ENCODE measurements around the gene KRTAP10-3.

KRTAP10-3 gene

DNA sequence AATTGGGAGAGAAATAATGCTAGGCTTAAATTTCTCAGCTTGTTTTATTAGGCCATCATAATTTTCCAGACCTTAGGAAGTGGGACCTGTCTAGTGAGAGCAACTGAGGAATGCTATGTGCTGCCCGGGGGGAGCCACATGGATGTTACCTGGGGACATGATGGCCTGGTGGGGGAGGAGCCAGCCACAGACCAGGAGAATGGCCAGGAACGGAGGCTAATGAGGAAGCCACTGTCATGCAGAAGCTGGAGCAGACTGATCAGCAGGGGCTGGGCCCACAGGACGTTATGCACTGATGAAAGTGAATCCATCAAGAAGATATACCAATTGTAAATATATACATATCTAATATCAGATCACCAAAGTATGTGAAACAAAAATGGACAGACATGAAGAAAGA, 14.0 kb downstream of the KRTAP10-3 start:
- DNase-seq, result no peak

DNA sequence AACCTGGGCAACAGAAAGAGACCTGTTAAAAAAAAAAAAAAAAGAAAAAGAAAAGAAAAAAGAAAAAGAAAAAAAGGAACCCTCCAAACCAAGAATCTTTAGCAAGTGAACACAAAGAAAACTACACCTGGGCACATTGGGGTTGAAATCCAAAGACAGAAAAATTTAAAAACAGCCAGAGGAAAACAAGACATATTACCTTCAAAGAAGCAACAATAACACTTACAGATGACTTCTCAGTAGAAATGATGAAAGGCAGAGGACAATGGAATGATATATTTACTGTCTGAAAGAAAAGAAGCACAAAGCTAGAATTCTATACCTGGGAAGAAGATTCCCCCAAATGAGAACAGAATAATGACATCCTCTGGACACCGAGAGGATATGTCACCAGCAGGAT, 15.9 kb downstream of the KRTAP10-3 start:
- DNase-seq, result no peak

DNA sequence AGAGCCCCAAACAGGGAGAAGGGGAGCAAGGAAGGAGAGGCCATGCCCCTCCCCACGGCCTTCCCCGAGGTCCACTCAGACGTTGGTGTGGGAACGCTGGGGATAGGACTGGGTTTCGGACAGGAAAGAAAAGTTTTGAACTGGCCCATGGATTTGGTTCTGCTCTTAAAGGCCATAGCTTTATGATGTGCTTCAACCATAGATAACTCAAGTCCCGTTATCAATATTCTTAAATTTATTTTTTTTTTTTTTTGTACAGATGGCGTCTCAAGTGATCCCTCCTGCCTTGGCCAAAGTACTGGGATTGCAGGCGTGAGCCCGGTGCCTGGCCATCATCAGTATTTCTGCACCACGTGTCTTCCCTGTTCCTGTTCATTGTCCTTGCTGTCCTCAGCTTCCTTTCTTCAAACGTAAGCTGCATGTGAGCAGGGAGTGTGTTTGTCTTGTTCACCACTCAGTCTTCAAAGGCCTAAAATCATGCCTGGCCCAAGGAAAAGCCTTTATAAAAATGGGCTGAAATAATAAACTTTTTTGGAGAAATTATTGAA, 17.8 kb downstream of the KRTAP10-3 start:
- no peak for DNase-seq

DNA sequence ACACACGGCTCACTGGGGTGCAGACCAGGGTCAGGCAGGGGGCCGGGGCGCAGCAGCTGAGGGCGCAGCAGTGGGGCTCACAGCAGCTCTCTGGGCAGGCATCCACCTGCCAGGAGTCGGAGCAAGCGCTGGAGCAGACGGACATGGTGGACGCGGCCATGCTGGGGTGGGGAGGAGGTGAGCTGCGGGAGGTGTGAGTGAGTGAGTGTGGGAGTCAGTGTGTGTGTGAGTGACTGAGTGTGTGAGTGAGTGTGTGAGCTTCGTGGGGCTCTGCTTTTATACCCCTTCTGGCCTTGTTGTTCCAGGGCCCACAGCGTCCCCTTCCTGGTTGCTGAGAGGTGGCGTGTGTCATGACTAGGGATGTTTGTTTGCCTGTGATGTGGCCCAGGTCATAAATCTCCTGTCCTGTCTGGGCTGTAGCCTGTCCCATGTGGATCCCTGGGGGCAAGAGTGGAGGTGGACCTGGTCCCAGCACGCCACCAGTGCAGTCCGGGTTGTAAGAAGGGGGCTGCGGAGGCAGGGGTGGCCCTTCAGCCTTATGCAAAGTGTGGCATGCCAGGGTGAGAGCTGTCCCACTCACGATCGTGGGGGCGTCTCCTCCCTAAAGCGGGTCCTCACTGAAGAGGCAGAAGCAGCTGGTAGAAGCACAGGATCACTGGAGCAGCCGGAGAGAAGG, 18.5 kb downstream of the KRTAP10-3 start, which contains the start of gene KRTAP10-1:
Gene KRTAP10-1 (minus strand): TSS at position 205 of the 676 bp plus-strand sequence. CDS start 45 bp downstream, at position 160.
- DNase-seq, result no peak

DNA sequence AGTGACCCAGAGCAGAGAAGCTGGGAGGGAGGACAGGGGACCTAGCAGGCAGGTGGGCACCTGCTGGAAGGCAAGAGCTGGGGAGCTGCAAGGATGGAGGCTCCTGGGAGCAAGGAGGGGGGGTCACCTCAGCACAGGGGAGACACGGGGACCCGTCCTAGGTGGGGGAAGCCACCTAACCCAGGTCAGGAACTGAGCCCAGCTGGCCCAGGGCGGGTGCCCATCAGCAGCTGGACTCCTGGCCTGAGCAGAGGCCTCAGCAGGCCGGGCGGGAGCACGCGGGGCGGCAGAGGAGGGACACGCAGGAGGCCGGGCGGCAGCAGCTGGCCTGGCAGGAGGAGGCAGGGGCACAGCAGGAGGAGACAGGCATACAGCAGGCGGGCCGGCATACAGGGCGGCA, 19.5 kb downstream of the KRTAP10-3 start:
- DNase-seq, result no peak

DNA sequence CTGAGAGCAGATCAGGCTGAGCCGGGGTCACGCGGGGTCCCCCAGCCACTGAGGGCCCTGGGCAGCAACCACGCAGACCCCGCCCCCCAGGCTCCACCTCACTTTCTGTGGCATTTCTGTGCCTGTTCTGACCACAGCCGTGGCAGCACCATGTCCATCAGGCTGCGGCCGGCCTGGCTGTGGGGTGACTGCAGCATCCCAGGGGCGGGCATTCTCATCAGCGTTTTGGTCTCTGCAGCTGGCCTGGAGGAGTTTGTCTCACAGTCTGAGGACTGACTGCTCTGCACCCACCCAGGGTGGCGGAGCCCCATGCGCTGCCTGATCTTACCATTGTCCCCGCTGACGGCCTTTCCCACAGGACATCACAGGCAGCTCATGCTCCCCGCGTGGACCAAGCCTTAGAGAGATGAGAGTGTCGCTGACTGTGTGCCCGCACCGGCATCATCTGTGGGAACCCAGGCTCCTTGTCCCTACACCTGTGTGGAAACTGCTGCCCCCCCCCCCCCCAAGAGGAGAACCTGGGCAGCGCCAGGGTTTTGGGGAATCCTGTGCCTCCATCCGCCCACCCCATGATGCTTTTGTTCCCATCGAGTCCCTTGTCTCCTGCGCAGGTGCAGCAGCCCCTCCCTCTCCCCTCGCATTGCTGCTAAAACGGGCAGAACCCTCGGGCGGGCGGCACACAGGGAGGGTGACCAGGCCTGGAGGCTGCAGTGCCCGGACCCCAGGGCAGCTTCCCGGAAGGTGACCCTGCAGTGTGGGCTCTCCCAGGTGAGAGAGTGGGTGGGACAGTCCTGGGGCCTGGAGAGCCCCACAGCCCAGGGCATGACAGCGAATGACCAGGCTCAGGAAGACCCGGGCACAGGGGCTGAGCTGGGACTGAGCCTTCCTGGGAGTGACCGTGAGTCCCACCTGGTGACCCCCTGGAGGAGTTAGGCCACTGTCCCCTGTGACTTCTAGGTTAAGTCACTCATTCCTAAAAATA, 20.4 kb downstream of the KRTAP10-3 start:
- no peak for DNase-seq

DNA sequence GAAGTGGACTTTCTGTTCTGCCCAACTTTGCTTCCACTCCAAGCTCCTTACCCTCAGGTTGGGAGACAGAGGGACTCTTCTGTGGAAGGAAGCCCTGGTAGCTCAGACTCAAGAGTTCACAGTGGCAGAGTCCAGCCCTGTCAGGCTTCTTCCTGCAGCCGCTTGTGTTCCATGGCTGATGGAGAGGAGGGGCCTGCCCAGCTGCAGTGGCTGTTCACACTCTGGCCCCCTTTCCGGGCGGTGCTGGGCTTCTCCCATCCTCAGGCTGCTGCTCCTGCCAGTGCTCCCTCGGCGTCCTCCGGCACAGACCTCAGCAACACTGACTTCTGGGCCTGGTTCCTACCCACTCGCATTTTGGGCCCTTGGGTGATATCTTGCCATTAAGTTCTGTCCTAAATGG, 22.6 kb downstream of the KRTAP10-3 start:
- no peak for DNase-seq

DNA sequence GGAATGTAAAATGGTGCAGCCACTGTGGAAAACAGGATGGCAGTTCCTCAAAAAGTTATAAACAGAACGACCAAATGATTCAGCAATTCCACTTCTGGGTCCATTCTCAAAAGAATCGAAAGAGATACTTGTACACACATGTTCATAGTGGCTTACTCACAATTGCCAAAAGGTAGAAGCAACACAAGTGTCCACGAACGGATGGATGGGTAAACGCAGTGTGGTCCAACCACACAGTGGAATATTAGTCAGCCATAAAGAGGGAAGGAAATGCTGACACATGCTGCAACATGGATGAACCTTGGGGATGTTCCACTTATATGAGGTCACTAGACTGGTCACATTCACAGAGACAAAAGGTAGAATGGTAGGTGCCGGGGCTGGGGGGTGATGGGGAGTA, 23.9 kb downstream of the KRTAP10-3 start:
- DNase-seq, result no peak

DNA sequence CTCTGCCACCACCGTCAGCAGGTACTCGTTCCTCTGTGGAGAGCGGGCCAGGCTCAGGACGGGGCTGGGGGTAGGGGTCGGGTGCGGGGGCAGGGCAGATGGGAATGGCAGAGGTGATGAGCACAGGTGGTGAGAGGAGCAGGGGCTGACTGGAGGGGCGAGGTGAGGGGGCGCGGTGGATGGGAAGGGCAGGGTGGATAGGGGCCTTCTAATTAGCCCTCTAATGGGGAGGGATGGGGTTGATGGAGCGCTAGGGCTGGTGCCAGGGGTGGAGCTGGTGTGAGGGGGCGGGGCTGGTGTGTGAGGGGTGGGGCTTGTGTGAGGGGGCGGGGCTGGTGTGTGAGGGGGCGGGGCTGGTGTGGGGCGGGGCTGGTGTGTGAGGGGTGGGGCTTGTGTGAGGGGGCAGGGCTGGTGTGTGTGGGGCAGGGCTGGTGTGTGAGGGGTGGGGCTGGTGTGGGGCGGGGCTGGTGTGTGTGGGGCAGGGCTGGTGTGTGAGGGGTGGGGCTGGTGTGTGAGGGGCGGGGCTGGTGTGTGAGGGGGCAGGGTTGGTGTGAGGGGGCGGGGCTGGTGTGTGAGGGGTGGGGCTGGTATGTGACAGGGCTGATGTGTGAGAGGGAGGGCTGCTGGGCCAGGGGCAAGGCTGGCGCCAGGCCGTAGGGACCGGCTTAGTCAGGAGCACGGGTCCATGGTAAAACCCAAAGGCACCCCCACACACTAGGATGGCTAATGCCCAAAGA, 24.5 kb downstream of the KRTAP10-3 start:
- DNase-seq, result no peak

DNA sequence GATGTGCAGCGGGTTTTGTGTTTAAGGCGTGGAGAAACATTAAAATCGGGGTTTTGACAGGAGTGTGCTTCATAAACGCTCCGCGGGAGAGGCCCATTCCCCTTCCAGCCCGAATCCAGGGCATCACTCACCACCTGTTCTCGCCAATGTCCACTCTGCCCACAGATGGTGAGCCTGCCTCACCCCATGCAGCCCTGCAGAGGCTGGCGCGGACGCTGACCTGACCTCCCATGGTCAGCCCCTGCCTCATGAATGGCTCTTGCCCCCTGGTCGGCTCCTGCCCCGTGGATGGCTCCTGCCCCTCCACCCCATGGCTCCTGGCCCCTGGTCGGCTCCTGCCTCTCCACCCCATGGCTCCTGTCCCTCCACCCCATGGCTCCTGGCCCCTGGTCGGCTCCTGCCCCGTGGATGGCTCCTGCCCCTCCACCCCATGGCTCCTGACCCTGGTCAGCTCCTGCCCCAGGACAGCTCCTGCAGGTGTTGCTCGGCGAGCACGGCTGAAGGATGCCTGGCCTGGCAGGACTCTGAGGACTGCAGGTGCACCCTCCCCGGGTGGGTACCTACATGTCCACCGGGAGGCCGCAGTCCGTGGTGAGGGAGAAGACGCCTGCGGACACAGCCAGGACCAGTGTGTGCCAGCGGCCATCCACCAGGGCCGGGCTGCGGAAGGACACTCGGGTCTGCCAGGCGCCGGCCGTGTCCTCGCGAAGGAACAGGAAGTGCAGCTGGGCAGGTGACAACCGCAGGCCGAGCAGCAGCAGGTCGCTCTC, 25.3 kb downstream of the KRTAP10-3 start:
- no peak for DNase-seq

DNA sequence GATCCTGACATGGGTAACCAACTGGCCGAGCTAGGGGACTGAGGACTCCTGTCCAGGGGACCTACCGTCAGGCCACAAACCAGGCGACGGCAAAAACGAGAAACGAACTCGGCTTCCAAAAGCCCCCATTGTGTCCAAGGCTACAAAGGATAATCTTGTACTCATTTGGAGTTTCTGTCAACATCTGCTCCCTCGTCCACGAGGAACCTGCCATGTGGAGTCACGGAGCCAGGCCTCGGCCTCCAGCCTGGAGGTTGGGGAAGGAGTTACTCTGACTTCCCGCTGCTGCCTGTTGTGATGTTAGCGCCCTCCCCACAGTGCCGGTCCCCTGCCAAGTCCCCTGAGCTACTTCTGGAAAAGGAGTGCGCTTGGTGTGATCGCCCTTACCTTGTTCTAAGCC, 25.9 kb downstream of the KRTAP10-3 start:
- no peak for DNase-seq

DNA sequence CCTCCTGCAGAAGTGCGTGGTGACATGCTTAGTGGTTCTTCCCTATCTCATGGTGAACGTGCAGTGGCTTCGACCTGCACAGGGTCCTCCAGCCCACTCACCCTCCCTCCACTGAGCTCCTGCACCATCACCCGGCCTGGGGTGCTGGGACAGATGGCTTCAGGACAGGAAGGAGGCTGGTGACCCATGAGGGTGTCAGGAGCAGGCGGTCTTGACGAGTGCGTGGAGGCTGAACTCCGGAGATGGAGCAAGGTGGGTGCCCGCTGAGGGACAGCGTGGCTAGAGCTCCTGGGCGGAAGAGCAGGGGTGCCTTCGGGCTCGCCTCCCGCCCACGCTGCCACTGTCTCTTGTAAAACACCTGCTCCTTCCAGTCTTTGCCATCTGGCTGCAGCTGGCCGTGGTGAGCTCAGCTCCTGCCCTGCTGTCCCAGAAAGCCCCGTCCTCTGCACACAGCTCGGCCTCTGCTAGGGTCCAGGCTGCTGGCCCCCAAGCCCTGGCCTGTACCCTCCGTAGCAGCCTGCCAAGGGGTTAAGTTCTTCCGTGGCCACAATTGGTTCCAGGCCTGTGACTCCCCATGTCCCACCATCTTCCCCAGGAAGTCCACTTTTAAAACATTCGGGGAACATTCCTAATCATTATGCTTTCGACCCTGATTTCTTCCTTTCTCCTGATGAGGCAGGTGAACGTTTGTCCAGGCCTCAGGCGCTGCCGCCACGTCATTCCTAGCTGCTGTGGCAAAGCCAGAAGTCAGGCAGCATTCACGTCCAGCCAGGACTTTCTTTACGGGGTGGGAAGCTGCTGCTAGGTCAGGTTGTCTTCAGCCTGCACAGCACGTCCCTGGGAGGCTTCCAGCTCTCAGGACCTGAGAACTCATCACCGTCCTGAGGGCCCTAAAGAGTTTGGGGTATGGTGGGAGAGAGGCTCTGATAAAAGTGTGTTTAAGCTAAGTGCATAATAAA, 26.7 kb downstream of the KRTAP10-3 start:
- DNase-seq, result no peak

DNA sequence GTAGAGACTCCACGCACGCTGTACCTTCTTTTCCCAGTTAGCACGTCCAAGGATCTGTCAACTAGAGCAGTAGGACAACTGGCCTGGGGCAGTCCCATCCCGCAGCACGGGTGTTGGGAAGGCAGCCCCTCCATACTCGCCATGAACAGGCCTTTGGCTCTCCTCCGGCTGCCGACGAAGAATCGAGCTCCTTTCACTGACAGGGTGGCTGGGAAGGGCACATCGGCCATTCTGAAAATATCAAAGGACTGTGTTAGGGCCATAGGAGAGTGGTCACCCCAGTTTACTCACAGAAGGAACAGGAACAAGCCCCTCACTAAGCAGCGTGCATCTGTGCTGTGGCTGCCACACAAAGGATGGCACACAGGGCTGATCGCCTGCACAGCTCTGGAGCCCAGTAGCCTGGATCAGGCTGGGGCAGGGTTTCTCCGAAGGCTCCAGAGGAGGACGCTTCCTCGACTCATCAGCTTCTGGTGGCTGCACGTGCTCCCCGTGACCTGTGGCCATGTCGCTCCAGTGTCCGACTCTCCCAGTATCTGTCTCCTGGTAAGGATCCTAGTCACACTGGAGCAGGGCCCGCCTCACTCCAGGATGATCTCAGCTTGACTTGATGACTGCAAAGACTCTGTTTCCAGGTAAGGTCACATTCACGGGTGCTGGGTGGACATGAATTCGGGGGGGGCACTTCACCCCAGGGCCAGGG, 27.5 kb downstream of the KRTAP10-3 start:
- no peak for DNase-seq

DNA sequence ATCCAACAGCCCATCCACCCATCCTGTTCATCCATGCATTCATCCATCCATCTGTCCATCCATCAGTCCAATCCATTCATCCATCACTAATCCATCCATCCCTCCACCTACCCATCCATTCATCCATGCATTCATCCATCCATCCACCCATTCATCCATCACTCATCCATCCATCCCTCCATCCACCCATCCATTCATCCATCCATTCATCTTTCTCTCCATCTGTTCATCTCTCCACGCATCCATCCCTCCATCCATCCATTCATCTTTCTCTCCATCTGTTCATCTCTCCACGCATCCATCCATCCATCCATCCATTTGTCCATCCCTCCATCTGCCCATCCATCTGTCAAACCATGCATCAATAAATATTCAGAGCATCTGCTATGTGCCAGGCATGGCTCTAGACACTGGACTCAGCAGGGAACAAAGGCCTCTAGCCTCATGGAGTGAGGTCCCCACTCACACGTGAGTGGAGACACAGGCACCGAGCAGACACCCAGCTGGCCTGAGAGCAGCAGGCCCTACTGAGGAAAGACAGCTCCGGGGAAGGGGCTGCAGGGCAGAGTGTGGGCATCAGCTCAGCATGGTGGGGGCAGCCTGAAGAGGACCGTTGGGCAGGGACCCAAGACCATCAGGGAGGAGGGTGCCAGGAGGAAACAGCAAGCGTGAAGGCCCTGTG, 28.2 kb downstream of the KRTAP10-3 start:
- DNase-seq, result no peak

DNA sequence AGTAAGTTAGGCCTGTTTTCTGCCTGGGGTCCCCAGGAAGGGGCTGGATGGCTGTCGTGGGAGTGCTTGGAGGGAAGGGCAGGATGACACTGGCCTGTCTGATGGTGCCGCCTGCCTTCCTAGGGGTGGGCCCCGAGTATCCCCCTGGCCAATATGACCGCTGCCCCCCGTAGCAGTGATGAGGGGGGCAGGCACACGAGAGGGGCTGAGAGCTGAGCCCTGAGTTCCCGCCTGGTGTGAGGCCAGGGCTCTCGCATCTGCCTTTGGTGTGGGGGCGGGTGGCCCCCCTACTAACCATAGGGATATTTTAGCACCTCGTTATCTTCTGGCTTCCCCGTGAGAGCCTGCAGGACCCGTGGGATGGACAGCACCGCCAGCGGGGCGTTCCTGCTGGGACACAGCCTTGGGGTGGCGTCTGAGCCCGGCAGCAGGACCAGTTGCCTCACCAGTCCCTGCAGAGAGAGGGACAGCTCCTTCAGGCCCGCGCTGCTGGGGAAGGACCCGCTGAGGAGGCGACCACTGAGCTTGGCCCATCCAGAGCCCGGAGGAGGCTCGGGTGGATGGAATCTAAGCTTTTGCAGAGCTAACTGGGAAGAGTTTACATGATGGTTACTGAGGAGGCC, 29.0 kb downstream of the KRTAP10-3 start:
- no peak for DNase-seq

DNA sequence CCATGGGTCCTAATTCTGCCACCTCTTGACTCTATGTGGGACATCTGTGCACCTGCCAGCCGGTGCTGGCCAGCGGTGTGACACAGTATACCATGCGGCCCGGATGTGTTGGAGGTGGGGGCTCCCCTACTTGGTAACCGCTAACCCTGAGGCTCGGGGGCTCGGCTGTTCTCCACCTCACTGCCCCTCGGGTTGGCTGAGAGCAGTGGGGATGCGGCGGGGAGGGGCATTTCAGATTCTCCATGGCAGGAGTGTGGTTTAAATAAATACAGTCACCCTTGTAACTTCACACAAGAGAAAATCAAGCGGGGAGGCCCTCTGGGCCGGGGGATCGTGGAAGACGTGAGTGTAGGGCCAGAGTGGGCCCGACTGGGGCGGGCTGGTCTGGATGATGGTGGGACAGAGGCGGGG, 29.6 kb downstream of the KRTAP10-3 start:
- DNase-seq, result no peak

DNA sequence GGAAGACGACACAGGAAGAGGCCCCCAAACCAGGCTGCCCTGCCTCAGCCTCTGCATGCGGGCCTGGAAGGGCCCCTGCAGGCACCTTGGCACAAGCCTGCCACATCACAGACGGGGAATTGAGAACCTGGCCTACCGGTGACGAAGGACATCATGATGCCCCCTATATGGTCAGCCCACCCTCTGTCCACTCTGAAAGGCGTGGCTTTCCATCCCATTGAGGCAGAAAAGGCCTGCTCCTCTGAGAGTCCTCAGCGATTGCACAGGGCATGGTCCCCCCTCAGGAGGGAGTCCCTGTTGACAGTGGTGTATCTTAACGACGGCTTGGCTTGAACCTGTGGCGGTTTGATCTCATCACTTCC, 30.0 kb downstream of the KRTAP10-3 start:
- no peak for DNase-seq

DNA sequence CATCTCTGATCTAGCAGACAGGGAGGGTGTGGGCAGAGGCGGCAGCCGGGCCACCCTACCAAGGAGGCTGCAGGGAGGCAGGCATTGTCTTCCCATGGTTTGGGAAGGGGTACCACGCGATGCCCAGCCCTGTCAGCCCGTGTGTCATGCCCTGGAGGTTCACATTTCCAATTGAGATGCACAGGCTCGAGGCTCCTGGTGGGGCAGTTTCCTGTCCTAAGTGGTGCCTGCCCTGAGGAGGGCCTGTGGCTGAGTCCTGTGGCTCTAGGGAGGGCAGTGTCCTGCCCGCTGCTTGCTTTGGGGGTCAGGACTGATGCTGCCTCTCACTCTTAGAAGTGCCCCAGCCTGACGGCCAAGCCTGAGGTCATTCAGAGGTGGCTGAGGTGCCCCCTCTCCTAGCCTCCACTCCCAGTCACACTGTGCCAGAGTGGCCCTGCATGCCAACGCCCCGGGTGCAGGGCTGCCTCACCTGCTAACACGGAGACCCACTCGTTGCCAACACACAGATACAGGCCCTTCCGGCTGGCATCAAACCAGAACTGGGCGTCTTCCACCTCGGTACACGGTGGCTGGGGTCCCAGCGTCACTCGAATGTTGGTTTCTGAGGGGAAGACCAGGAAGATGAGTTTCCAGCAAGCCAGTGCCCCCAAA, 30.5 kb downstream of the KRTAP10-3 start:
- no peak for DNase-seq

Data from activated gamma-delta T cell treated with Interleukin-2 at 50 U/mL for 16 hours (primary cell).